Spleen (tissue), 7 donors: ENCODE data around the gene ERICH2.

Source experiments
- CTCF ChIP-seq, 11 experiments: fragments of 200-600 bp in 7 of 11; fragments of 450-650 bp in 4 of 11; sonication (generic) in 4 of 11; IDR thresholded peaks in 8 of 11; conservative IDR thresholded peaks in 3 of 11; 1 replicate in 7 of 11; 2 replicates in 4 of 11; pipeline versions ENCODE4 v1.4.0 to v1.8.0; 2016 to 2021; ENCODE audit warnings: antibody characterized with exemption in 11 of 11, inconsistent platforms in 4 of 11, mild to moderate bottlenecking in 1 of 11
- POLR2AphosphoS5 ChIP-seq, 3 donors: sonication (generic); formaldehyde crosslinking; IDR thresholded peaks; one replicate each; pipeline ENCODE4 v1.5.1; 2017; ENCODE audit warnings: antibody characterized with exemption in 3 of 3
- donor health status: DM: no; HTN: no; CAD: no; lungs with moderate emphysema.
- donor health status: DM: no; HTN: no; CAD: no.
- donor health status: DM: no; HTN: no; CAD: no.

- TF ChIP-seq POLR2AphosphoS5 (IDR thresholded peaks at IDR 0.05) (no peak), CTCF (IDR thresholded peaks at IDR 0.05 in 8 of 11, conservative IDR thresholded peaks at IDR 0.05 in 3 of 11) (no peak)
Measured at GRCh38 chr2:170771421-170771937, 1.3 kb downstream of the ERICH2 start.
